Activated T-cell treated with anti-CD3 and anti-CD28 coated beads, Interleukin-2, amount 50 U/mL, for 1 hour (primary cell): ENCODE data around the gene TMEM109.
A peak's percentile ranks its signal among the peaks of the same experiment; 100 is the strongest.
"Not testable (repeated sequence)": the region's sequence is repeated elsewhere in the genome, so short reads cannot be mapped to it uniquely, and the experiment has no call there.

ENCODE experiments used
- DNase-seq: peaks from one replicate; pipeline ENCODE4 v3.0.0-alpha.2; 2020

Gene TMEM109

DNA sequence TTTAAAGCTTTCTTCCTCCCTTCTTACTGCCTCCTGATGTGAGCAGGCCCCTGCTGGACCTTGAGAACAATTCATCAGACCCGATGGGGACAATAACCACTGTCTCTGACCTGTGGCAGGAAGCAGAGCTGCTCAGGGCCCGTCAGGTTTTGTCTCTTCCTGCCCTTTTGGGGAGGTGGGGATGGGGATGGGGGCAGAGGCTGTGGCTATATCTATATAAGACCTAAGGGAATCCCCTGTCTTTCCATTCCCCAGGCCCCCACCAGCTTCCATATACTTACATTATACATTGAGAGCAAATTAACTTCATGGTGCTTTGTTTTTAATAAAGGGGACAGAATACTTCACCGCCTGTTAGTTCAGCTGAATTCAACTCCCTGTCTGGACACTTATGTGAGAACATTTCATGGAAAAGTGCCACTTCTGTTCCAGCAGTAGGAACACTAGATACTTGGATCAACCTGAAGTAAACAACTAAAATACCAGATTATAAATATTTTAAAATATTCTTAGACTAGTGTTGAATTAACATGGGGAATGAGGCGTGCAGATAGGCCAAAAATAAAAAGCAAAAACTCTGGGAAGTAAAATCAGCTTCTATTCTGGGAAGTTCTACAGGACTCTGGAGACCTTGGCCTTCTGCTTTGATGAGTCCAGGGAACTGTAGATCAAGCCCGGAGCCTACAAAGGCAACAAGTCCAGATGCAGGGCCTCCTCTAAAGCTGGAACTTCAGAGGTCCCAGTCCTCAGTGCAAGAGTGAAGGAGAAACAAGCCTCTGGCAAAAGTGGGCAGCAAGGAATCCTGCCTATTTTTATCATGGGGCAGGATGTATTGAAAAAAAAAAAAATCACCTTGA lies 35.5 kb upstream of the TMEM109 start:
- DNase-seq: no peak

DNA sequence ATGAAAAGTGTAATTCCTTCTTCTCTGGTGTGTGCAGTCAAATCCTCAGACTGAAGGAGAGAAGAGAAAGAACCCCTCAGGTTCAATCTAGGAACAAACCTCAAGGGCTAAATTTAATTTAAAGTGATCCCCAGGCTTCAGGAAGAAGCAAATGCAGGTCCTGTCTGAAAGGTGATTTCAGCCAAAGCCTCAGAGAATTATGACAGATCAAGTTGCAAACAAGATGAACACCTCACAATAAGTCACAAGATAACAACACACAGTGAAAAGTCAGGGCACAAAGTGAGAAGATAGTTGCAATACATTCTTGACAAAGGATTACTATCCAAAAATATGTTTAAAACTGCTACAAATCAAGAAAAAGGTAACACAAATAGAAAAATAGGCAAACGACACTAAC lies 34.9 kb upstream of the TMEM109 start:
- no peak for DNase-seq

DNA sequence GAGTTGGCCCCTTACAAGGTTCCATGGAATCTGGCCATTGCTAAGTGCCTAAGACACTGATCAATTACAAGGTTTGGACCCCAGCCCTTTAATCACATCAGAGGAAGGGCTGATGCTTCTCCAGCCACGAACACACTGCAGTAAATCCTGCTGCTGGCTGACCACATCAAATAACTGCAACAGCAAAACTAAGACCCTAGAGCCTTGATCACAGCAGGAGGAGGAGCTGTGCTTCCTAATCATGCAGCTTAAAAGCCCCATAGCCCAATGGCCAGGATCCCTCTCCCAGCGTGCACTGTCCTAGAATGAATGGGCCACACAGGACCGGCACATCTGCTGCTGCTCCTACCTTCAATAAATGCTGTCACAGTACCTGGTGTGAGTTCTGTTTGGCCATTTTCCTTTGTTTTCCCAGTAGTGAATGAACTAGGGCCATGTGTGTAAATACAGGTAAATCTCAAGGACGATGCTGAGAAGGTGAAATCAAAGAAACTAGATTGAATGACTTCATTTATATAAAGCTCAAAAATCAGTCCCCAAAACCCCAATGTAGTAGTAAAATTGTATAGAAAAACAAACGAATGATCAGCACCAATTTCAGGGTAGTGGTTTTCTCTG lies 33.9 kb upstream of the TMEM109 start:
- DNase-seq: no peak

DNA sequence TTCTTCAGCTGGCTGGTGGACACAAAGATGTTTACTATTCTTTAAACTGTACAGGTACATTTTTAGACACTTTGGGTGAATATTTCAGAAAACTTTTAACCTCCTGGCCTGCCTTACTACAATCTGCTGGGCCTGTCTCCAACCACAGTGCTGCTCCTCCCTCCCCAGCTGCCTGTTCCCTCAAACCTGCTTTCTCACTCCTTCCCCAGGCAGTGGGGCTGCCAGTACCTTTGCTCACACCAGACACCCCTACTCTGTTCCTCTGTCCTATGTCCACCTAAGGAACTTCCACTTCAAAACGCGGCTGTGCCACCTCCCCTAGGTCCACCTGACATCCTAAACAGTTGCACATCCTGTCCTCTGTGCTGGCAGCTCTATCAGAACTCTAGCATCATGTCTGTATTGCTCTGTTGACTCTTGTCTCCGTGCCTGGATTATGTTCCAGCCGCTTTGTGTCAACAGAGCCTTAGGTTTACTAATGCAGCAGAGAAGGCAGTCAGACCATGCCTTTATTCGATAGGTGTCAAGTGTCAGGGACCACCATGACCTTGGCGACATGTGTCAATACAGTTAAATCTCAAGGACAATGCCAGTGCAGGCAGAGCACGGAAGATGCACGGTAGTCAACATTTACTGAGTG lies 33.2 kb upstream of the TMEM109 start:
- DNase-seq: no peak

DNA sequence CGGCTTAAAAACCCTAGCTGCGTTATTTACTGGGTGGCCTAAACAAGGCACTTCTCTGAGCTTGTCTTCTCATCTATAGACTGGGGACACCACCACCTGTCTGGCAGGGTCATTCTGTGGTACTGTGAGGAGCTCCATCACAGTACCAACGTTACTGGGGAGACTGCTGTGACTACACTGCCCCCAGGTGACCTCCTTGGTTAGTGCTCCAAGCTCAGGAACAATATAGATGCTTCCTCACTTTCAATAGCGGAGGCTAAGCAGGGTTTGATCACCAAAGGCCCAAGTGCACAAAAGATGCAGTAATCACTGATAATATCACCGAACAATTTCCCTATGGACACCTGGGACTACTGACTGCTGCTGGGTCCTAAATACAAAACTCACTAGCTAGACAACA lies 26.4 kb upstream of the TMEM109 start:
- peak; percentile 38 for DNase-seq

DNA sequence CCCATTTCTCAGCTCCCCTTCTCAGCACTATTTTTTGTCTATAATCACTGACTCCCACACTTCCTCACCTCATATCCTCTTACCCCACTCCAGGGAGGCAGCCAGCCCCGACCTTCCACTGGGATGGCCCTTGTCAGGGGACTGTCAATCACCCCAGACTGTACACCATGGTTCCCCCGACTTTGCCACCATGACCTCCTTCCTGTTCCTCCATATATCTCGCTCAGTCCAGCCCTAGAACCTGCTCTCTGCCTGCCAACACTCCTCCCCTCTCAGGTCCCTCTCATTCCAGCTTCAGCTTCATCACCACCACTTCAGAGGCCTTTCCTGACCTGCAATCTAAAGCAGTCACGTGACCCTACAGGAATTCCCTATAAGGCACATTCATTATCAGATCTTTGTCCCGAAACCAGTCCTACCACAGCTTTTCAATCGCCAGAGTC lies 24.1 kb upstream of the TMEM109 start:
- no peak for DNase-seq

DNA sequence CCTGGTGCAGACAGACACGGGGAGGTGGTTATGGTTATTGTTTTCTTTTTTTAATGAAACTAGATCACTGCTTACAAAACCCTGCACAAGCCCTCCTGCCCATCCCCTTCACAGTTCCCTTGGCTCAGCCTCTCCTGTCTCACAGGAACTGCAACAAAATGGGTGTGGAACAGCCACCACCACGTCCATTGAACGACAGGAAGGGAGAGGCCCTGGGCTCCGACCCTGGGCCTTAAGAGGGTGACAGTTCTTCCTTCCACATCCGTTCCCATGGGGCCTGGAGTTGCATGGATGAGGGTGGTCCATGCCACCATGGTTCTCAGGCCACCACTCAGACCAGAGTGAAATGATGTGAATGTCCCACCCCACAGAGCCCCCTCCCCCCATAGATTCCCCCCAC lies 23.3 kb upstream of the TMEM109 start:
- no peak for DNase-seq

DNA sequence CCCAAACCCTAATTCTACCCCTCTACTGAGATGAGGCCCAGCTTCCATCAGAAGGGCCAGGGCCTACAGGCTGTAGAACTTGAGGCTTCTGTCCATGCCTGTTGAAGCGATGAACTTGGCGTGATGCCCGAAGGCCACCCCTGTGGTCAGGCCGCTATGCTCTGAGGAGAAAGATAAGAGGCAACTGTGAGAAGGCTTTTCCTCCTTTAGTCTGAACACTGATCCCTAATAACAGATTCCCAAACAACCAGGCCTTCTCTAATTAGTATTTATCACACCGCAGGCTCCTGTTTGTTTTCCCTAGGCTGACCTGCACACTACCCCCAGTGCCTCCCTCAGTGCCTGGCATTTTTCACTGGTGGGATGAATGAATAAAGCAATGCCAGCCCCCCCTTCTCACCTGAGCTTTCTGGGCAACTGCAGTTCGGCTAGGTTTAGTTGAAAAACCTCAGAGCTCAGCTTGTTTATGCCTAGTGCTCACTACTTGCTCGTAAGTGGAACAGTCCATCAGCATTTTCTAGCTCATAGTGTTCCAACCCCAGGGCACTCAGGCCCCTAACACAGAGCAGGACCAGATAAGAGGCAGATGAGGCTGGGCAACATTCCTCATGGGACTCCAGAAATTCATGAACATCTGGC lies 22.7 kb upstream of the TMEM109 start:
- DNase-seq: no peak

DNA sequence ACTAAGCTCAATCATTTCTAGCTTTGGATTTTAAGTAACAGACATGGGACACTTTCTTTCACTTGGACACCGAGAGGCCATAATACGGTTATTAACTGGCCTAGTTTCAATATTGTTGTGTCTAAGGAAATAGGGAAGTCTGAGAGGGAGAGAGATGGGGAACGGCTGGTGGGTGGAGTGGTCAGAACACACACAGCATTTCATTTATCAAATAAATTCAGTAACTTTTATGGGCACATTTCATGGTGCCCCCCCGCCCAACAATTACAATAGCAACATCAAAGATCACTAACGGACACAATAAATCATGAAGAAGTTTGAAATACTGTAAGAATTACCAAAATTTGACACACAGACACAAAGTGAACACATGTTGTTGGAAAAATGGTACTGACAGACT lies 18.3 kb upstream of the TMEM109 start:
- no peak for DNase-seq

DNA sequence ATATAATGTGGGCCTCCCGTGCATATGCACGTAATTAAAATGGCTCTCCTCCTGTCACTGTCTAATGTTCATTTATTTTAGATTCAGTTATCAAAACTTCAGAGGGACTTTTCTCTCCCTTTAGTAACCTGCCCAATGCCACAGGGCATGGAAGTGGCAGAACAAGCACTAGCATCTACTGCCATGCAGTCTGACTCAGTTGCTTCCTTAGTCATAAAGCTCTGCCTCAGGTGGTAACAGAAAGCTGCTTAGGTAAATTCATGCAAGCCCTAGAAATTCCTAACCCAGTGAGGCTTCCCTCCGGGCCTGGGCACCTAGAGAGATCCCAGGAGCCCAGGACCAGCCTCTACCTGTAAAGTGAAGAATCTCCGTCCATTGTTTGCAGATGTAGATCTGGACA lies 16.5 kb upstream of the TMEM109 start:
- no peak for DNase-seq

DNA sequence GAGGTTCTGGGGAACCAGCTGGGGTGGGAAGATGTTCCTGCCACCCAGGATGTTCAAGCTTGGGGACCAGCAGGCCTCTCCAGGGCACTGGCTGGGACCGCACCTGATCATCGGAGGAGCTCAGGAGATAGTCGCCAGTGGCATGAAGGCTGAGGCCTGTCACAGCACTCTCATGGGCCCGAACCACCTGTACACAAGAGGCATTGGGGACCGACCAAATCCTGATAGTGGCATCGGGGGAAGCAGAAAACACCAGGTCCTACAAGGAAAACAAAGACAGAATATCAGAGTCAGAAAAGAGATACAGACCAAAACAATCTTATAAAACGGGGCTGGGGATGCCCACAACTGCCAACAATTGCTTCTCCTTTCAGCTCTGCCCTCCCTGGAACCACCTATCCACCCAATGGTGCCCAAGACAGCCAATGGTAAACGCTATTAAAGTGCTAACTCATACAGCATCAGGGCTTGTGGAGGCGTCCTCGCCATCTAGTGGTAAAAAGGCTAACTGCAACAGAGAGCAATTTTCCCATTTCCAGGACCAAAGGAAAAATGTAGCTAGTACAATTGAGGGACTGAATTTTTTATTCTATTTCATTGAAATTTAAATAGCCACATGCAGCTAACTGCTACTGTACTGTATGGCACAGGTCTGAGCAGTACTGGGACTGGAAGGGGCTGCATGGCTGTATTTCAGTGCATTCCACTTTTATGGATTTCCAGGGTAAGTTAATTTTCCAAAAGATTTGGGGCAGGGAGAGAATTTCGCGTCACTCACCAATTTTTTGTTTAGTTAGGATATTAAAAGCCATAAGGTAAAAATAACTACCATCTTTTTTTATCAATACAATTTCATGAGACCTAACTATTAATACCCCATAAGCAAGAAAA lies 14.7 kb upstream of the TMEM109 start:
- DNase-seq: no peak

DNA sequence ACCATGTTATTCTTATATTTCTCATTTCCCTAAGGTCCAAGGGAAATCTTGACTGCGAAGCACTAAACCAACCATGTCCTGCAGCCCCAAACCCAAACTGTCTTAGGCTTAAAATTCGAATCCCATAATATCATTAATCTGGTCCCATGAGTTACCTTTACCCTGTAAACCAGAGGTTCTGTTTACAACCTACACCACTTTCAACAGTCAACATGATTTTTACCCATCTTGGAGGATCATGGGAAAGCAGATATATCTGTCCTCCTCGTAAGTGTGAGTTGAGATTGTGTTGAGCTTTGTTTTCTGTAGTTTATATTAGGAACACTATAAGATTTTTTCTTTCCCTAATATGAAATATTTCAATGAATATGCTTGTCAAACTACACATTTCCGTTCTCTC lies 14.0 kb upstream of the TMEM109 start:
- no peak for DNase-seq

DNA sequence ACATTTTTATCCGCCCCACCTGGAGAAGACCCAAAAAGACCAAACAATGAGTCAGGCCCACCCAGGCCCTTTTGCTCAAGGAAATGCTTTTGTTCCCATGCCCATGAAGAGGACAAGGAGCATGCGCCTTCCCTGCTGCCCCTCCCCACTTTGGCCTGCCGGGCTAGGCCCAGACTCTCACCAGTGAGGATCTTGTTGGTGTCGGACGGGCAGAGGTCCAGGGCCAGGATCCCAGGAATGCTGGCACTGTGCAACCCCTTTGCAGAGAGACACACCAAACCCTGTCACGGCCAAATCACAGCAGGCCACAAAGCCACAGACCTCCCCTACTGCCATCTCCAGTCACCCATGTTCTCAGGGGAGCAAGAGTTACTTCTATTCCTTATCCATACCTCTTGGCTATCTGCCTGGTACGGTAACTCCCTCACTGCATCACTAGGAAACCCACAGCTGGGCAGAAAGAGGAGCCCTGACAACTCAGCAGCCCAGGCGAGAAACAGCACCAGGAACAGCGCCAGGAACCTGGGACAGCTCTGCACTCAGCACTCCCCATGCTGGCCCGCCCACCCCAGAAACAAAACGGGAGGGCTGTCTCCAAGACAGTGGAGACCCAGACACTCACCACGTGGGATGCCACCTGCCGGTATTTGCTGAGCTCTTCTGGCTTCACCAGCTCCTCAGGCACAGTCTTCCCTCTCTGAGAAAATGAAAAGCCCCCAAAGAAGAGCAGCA lies 13.1 kb upstream of the TMEM109 start:
- no peak for DNase-seq

DNA sequence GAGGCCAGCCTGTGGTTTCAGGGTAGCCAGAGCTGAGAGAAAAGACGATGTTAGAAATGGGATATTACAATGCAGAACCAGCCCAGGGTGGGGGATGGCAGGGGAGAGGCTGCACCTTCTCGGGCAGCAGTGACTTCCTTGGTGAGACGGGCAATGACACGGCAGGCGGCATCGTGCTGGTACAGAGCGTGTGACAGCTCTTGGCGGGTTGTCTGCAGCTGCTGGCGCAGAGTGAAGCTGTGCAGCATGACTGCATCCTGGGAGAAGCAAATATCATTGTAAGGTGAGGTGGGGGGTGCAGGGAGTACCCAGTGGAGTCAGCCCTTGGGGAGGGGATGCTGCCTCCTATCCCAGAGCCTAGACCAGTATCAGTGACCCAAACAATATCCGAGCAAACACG lies 11.3 kb upstream of the TMEM109 start:
- no peak for DNase-seq

DNA sequence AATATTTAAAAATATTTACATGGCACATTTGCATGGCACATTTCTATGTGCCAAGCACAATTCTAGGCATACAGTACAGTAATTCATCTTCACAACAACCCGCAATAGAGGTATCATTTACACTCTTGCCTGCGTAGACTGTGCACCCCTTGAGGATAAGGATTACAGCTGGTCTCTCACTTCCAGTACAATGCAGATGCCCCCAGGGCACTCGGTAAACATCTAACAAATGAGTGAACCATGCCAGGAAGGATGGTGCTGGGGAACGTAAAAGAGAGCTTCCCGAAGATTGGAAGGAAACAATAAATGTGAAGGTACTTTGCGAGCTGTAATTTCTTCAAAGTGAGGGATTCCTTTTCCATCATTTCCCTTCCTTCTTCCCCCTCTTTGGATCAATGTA lies 8.9 kb upstream of the TMEM109 start:
- DNase-seq: no peak

DNA sequence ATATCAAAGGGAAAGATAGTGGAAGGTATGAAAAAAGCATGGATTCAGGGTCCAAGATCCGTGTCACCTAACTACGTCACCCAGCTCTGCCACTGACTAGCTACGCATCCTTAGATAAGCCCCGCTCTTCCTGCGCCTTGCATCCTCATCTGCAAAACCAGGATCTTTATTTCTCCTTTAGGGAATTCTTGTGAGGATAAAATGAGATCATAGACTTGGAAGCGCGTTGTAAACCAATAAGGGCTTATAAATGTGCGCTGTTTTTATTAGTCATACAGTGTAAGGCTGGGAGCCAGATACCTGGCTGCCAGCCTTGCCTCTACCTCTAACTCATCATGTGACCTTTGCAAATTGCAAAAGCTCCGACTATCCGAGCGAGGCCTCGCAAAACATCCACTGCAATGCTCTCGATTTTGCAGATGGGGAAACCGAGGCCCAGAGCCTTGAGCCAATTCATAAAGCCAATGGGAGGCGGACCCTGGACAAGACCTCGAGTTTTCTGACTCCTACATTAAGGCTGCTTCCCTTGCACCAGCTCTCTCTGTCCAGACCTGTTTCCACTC lies 8.3 kb upstream of the TMEM109 start:
- DNase-seq: no peak

DNA sequence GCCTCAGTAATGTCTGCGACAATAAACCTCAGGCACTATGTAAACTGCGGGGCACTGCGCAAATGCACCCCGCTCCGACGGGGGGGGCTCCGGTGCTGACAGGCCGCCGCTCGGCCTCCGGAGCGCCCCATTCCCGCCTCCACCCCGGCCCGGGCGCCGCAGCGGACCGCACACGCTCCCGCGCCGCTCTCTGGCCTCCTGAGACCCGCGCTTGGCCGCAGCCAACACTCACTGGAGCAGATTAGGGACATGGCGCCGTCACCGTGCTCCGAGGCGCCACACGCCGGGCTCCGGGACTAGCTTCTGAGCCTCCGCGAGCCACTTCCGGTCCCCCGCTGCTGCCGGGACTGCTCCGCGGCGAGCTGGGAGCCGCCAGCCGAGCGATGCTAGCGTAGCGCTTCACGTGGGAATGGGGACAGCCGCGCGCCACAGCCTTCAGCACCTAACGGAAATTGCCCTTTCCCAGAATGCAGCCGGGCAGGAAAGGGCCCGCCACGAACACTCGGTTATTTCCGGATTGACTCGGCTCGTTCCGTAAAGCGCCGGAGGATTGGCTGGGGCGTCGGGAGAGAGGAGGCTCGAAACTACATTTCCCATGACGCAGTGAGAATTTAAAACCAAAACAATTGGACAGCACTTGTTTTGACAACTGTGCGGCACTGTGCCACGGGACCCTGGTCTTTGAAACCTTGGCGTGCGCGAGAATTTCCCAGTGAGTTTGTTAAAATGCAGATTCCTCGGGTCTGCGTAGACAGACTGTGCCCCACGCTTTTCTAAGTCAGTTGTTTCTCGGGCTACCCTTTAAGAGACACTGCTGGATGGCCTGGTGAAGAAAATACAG lies 7.6 kb upstream of the TMEM109 start, which contains the start of gene PRPF19:
Gene PRPF19 (minus strand): TSS at position 454 of the 841 bp plus-strand sequence. CDS start 203 bp downstream, at position 251.
- peak; percentile 98 for DNase-seq

DNA sequence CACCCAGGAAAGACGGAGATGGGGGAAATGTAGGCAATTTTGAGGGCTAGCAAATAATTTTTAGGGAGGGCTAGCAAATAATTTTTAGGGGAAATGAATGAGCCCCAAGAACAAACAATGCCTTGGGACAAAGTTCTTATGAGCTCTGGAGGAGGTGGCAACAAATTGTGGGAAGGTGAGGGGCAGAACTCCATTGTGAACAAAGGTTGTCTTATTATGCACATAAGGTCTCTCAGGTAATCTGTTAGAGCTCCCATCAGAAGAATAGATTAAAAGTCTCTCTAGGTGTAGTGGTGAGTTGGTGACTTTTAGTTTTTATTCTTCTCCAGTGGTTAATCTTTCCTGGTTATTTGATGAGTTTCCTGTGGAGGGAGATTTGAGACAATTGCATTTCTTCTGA lies 5.2 kb upstream of the TMEM109 start:
- no peak for DNase-seq

DNA sequence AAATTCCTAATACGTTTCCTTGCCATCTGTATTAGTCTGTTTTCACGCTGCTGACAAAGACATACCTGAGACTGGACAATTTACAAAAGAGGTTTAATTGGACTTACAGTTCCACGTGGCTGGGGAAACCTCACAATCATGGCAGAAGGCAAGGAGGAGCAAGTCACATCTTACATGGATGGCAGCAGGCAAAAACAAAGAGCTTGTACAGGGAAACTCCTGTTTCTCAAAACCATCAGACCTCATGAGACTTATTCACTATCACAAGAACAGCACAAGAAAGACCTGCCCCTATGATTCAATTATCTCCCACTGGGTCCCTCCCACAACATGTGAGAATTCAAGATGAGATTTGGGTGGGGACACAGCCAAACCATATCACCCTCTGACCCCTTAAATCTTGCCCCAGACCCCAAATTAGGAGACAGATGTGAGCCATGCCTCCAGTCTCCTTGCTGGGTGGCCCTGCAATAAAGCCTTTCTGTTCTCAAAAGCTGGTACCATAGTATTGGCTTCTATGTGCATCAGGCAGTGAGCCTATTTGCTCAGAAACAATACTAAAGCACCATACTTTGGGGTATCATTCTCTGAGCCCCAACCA lies 4.2 kb upstream of the TMEM109 start:
- not testable (repeated sequence) for DNase-seq

DNA sequence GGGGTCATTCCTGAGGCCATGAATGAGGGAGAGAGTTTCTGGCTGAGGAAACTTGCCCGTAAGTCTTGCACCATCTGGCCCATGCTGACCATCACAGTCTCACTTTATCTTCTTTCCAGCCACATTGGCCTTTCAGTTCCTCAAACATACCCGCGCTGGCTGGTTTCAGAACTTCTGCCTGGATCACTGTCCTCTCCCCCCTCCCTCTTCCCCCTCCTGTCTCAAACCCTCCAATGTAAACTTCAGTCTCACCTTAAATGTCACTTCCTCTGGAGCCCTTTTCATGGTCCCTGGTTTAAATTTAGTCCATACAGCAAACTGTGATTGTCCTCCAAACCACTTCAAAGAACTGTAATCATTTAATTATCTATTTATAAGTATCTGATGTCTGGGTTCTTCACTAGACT lies 3.7 kb upstream of the TMEM109 start:
- DNase-seq: no peak
